Subcutaneous abdominal adipose tissue (tissue), 5 donors: Measurements from ENCODE around the gene TNPO3.
A peak's percentile ranks its signal among the peaks of the same experiment; 100 is the strongest.
"Not testable (repeated sequence)": the region's sequence is repeated elsewhere in the genome, so short reads cannot be mapped to it uniquely, and the experiment has no call there.

Source experiments
- H3K27ac ChIP-seq: one replicate; pipeline ENCODE4 v1.7.0; 2013; ENCODE audit warnings: low read depth, mild to moderate bottlenecking, inconsistent platforms, low read length, moderate library complexity
- H3K27me3 ChIP-seq, 5 donors: one replicate each; pipeline ENCODE4 v1.7.0; 2013; ENCODE audit warnings: low read length in 5 of 5, inconsistent platforms in 1 of 5; ENCODE audit not compliant: control insufficient read depth in 5 of 5, insufficient read depth in 4 of 5
- H3K36me3 ChIP-seq, 5 donors: one replicate each; pipeline ENCODE4 v1.7.0; 2013; ENCODE audit warnings: low read length in 5 of 5; ENCODE audit not compliant: control insufficient read depth in 5 of 5, insufficient read depth in 5 of 5
- H3K4me1 ChIP-seq, 5 donors: one replicate each; pipeline ENCODE4 v1.7.0; 2013; ENCODE audit warnings: low read length in 5 of 5, mild to moderate bottlenecking in 3 of 5, moderate library complexity in 1 of 5; ENCODE audit not compliant: control insufficient read depth in 5 of 5, insufficient read depth in 5 of 5
- H3K4me3 ChIP-seq, 5 donors: one replicate each; pipeline ENCODE4 v1.7.0; 2013; ENCODE audit warnings: low read length in 5 of 5, low read depth in 1 of 5
- H3K9ac ChIP-seq, 5 donors: one replicate each; pipeline ENCODE4 v1.7.0; 2013; ENCODE audit warnings: low read length in 5 of 5, mild to moderate bottlenecking in 4 of 5, moderate library complexity in 3 of 5
- H3K9me3 ChIP-seq, 5 donors: one replicate each; pipeline ENCODE4 v1.7.0; 2013; ENCODE audit warnings: low read length in 5 of 5; ENCODE audit not compliant: control insufficient read depth in 5 of 5
- donor health status: healthy.
- donor health status: healthy.
- donor health status: healthy.
- donor health status: healthy.
- donor health status: healthy.

The TNPO3 gene

DNA sequence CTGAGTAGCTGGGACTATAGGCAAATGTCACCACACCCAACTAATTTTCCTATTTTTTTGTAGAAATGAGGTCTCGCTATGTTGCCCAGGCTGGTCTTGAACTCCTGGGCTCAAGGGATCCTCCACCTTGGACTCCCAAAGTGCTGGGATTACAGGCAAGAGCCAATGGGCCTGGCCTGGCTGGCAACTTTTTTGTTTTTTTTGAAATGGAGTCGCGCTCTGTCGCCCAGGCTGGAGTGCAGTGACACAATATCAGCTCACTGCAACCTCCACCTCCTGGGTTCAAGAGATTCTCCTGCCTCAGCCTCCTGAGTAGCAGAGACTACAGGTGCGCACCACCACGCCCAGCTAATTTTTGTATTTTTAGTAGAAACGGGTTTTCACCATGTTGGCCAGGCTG lies 3.5 kb downstream of the TNPO3 start:
- peaks cover 2 to 30% (median 23%) of the 10 kb centered on the region in 5 donors for H3K4me1 ChIP-seq
- not testable (repeated sequence) for H3K4me3 ChIP-seq, H3K27ac ChIP-seq

GRCh38 chr7:129047761-129048160 lies 7.2 kb downstream of the TNPO3 start:
- no peak overlapping the region for H3K4me3 ChIP-seq
- H3K9ac ChIP-seq: no peak overlapping the region
- peaks cover 0 to 27% (median 13%) of the 10 kb centered on the region in 5 donors for H3K4me1 ChIP-seq
- no peaks in the 10 kb centered on the region for H3K9me3 ChIP-seq
- peaks cover 0 to 3% (median 0%) of the 10 kb centered on the region in 5 donors for H3K36me3 ChIP-seq
- no peak overlapping the region for H3K27ac ChIP-seq
- no peaks in the 10 kb centered on the region for H3K27me3 ChIP-seq

More for the DNA sequence above, 3.5 kb downstream of the TNPO3 start:
- H3K9me3 ChIP-seq, H3K9ac ChIP-seq, H3K27me3 ChIP-seq, H3K36me3 ChIP-seq: not testable (repeated sequence)

GRCh38 chr7:129045682-129046081 lies 9.2 kb downstream of the TNPO3 start:
- Histone ChIP-seq H3K9ac (no peak overlapping the region), H3K9me3 (no peaks in the 10 kb centered on the region)

GRCh38 chr7:129043012-129043411 lies 11.9 kb downstream of the TNPO3 start:
- H3K9ac ChIP-seq: no peak overlapping the region
- H3K9me3 ChIP-seq: no peaks in the 10 kb centered on the region
- peaks cover 0 to 24% (median 14%) of the 10 kb centered on the region in 5 donors for H3K4me1 ChIP-seq
- no peak overlapping the region for H3K27ac ChIP-seq
- no peak overlapping the region for H3K4me3 ChIP-seq
- no peaks in the 10 kb centered on the region for H3K27me3 ChIP-seq
- peaks cover 9 to 16% (median 13%) of the 10 kb centered on the region in 5 donors for H3K36me3 ChIP-seq

More at GRCh38 chr7:129045682-129046081, 9.2 kb downstream of the TNPO3 start:
- H3K4me1 ChIP-seq: peaks cover 0 to 32% (median 14%) of the 10 kb centered on the region in 5 donors
- H3K36me3 ChIP-seq: peaks cover 0 to 3% (median 0%) of the 10 kb centered on the region in 5 donors
- no peak overlapping the region for H3K27ac ChIP-seq
- no peak overlapping the region for H3K4me3 ChIP-seq
- H3K27me3 ChIP-seq: no peaks in the 10 kb centered on the region

DNA sequence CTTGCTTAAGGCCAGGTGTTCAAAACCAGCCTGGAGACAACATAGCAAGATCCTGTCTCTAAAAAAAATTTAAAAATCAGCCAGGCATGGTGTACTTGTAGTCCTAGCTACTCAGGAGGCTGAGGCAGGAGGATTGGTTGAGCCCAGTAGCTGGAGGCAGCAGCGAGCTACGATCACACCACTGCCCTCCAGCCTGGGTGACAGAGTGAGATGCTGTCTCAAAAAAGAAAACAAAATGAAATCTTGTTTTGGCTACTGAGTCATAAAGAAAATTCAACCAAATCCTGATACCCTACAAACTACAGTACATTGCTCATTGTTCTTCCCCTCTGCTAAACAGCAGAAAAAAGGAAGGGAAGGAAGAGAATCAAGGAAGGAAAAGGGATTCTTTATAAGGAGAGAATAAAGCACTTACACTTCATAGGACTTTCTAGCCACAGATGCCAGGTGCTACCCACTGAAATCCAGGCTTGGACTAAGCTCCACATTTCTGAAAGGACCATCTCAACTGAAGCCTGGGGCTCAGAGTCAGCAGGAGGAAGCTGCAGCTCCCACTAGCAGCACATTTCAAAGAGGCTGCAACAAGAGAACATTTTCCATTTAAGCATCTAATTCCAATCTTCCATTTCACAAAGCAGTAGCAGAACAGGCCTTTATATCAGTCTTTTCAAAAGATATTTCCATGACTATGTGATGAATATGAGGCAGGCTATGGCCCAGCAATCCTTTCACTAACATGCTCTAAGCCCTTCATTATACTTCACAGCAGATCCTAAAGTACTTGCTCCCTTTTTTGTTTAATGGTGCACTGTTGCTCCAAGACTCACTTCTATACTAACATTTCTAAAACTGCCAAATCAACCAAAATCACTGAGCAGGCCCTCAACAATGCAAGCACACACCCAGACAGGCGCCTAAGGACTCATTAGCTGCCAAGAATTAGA lies 13.5 kb downstream of the TNPO3 start:
- Histone ChIP-seq H3K36me3 (peaks cover 9 to 22% (median 17%) of the 10 kb centered on the region in 5 donors), H3K4me1 (peaks cover 0 to 22% (median 14%) of the 10 kb centered on the region in 5 donors), H3K4me3 (no peak overlapping the region), H3K27ac (no peak overlapping the region), H3K9ac (peak overlapping the region in 1 of 5 donors; percentile 20), H3K27me3 (no peaks in the 10 kb centered on the region), H3K9me3 (no peaks in the 10 kb centered on the region)

DNA sequence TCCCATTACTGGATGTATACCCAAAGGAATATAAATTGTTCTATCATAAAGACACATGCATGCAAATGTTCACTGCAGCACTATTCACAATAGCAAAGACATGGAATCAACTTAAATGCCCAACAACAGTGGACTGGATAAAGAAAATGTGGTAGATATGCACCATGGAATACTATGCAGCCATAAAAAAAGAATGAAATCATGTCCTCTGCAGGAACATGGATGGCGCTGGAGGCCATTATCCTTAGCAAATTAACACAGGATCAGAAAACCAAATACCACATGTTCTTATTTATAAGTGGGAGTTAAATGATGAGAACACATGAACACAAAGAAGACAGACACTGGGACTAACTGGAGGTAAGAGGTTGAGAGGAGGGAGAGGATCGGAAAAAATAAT lies 16.4 kb downstream of the TNPO3 start:
- H3K27ac ChIP-seq, H3K9me3 ChIP-seq, H3K4me1 ChIP-seq, H3K27me3 ChIP-seq, H3K4me3 ChIP-seq, H3K9ac ChIP-seq: not testable (repeated sequence)
- peaks cover 19 to 30% (median 21%) of the 10 kb centered on the region in 5 donors for H3K36me3 ChIP-seq

GRCh38 chr7:129037585-129037984 lies 17.3 kb downstream of the TNPO3 start:
- no peaks in the 10 kb centered on the region for H3K9me3 ChIP-seq
- H3K27me3 ChIP-seq: no peaks in the 10 kb centered on the region
- H3K36me3 ChIP-seq: peaks cover 19 to 30% (median 21%) of the 10 kb centered on the region in 5 donors
- no peak overlapping the region for H3K9ac ChIP-seq
- no peak overlapping the region for H3K27ac ChIP-seq
- no peak overlapping the region for H3K4me3 ChIP-seq
- H3K4me1 ChIP-seq: peaks cover 0 to 7% (median 6%) of the 10 kb centered on the region in 5 donors

DNA sequence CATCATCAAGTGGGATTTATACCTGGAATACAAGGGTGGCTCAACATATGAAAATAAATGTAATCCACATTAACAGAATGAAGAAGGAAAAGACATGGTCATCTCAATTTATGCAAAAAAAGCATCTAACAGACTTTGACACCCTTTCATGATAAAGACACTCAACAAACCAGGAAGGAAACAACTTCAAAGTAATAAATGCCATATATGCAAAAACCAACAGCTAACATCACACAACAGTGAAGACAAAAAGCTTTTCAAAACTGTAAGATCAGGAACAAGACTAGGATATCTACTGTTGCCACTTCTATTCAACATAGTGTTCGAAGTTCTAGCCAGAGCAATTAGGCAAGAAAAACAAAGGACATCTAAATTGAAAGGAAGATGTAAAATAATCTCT lies 22.9 kb downstream of the TNPO3 start:
- H3K36me3 ChIP-seq: peaks cover 3 to 20% (median 15%) of the 10 kb centered on the region in 5 donors
- H3K4me1 ChIP-seq: no peaks in the 10 kb centered on the region

DNA sequence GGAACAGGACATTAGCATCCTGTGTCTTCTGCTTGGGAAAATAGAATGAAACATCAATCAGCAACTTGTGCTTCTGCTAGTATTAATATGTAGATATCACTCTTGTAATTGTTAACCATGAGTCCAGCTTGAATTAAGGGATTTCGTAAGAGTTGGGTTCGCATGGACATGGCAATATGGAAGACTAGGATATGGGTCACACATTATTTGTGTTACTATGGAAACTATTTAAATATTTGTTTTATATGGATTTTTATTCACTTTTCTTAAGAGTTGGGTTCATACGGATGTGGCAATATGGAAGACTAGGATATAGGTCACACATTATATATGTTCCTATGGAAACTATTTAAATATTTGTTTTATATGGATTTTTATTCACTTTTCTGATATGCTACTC lies 24.5 kb downstream of the TNPO3 start:
- Histone ChIP-seq H3K4me3 (no peak overlapping the region), H3K4me1 (no peaks in the 10 kb centered on the region), H3K27me3 (no peaks in the 10 kb centered on the region), H3K27ac (no peak overlapping the region), H3K9me3 (no peaks in the 10 kb centered on the region), H3K9ac (no peak overlapping the region), H3K36me3 (peaks cover 3 to 18% (median 11%) of the 10 kb centered on the region in 5 donors)

More for the DNA sequence above, 22.9 kb downstream of the TNPO3 start:
- H3K27me3 ChIP-seq: no peaks in the 10 kb centered on the region
- no peak overlapping the region for H3K27ac ChIP-seq
- H3K9ac ChIP-seq: no peak overlapping the region
- H3K9me3 ChIP-seq: no peaks in the 10 kb centered on the region
- H3K4me3 ChIP-seq: no peak overlapping the region

GRCh38 chr7:129024125-129024524 lies 30.8 kb downstream of the TNPO3 start:
- no peak overlapping the region for H3K27ac ChIP-seq
- H3K4me1 ChIP-seq: peaks cover 0 to 2% (median 0%) of the 10 kb centered on the region in 5 donors
- H3K36me3 ChIP-seq: peaks cover 0 to 8% (median 3%) of the 10 kb centered on the region in 5 donors
- H3K27me3 ChIP-seq: no peaks in the 10 kb centered on the region
- H3K9me3 ChIP-seq: no peaks in the 10 kb centered on the region
- H3K4me3 ChIP-seq: no peak overlapping the region
- no peak overlapping the region for H3K9ac ChIP-seq
